ENCODE measurements around the gene MRE11.

The MRE11 gene

GRCh38 chr11:94445641-94446040 is 48.0 kb downstream of the MRE11 start:
- DNase-seq (ENCODE audit: low read depth), result no peak
- TF ChIP-seq CTCF (IDR thresholded peaks at IDR 0.05; ENCODE audit: insufficient read depth, low read depth, low read length, missing control alignments), result no peak
- no peak overlapping the region for H3K4me3 ChIP-seq (ENCODE audit: low read length)

GRCh38 chr11:94433049-94433448 is 60.6 kb downstream of the MRE11 start:
- no peak for TF ChIP-seq CTCF (IDR thresholded peaks at IDR 0.05; ENCODE audit: insufficient read depth, low read depth, low read length, missing control alignments)
- peak; percentile 5 for DNase-seq (ENCODE audit: low read depth)
- no peak overlapping the region for H3K4me3 ChIP-seq (ENCODE audit: low read length)

- peak; percentile 35 for DNase-seq (ENCODE audit: low read depth)
- no peak overlapping the region for H3K4me3 ChIP-seq (ENCODE audit: low read length)
- no peak for TF ChIP-seq CTCF (IDR thresholded peaks at IDR 0.05; ENCODE audit: insufficient read depth, low read depth, low read length, missing control alignments)
These were observed 69.0 kb downstream of the MRE11 start for GRCh38 chr11:94424662-94425061.

- no peak for TF ChIP-seq CTCF (IDR thresholded peaks at IDR 0.05; ENCODE audit: insufficient read depth, low read depth, low read length, missing control alignments)
- peak; percentile 16 for DNase-seq (ENCODE audit: low read depth)
- no peak overlapping the region for H3K4me3 ChIP-seq (ENCODE audit: low read length)
These were observed 69.6 kb downstream of the MRE11 start for GRCh38 chr11:94424011-94424410.

- H3K4me3 ChIP-seq (ENCODE audit: low read length), result no peak overlapping the region
- no peak for TF ChIP-seq CTCF (IDR thresholded peaks at IDR 0.05; ENCODE audit: insufficient read depth, low read depth, low read length, missing control alignments)
- DNase-seq (ENCODE audit: low read depth), result no peak
These were observed 70.1 kb downstream of the MRE11 start for GRCh38 chr11:94423507-94423906.

- no peak for DNase-seq (ENCODE audit: low read depth)
- no peak for TF ChIP-seq CTCF (IDR thresholded peaks at IDR 0.05; ENCODE audit: insufficient read depth, low read depth, low read length, missing control alignments)
- H3K4me3 ChIP-seq (ENCODE audit: low read length), result no peak overlapping the region
These were observed 75.4 kb downstream of the MRE11 start for GRCh38 chr11:94418123-94418765.

- no peak overlapping the region for H3K4me3 ChIP-seq (ENCODE audit: low read length)
These were observed 76.2 kb downstream of the MRE11 start for GRCh38 chr11:94417386-94417987.

More at GRCh38 chr11:94417386-94417987, 76.2 kb downstream of the MRE11 start:
- peak; percentile 64 for TF ChIP-seq CTCF (IDR thresholded peaks at IDR 0.05; ENCODE audit: insufficient read depth, low read depth, low read length, missing control alignments)
- DNase-seq (ENCODE audit: low read depth), result peak; percentile 47

Measured in epithelial cell of esophagus (primary cell).